ENCODE data around the gene RPN2. TPM values are rescaled to one million over a fixed set of nuclear protein-coding genes. Genes with fewer than 3 reads are reported as not detected.

RPN2 gene
- polyA plus RNA-seq, 1 experiment = 488 TPM

DNA sequence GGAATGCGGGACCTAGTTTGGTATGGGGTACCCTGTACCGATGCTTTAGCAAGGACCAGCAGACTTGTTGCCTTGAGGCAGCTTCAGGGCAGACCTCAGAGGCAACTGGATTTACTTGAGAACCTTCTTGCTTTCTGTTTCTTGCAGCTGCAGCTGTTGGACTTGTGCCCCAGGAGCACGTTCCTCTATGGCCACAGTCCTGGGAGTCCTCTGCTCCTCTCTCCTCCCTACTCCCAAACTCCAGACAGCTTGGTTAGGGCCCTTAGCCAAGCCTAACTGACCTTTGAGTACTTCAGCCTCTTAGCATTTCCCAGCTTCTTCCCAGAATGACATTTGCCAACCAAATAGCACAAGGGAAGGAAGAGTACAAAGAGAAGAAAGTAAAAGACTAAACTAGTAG is 47.8 kb downstream of the RPN2 start:
- no peaks in the 10 kb centered on the region for H3K27me3 ChIP-seq (ENCODE audit: control insufficient read depth, insufficient read depth, low read length)
- TF ChIP-seq, protein P1, sequence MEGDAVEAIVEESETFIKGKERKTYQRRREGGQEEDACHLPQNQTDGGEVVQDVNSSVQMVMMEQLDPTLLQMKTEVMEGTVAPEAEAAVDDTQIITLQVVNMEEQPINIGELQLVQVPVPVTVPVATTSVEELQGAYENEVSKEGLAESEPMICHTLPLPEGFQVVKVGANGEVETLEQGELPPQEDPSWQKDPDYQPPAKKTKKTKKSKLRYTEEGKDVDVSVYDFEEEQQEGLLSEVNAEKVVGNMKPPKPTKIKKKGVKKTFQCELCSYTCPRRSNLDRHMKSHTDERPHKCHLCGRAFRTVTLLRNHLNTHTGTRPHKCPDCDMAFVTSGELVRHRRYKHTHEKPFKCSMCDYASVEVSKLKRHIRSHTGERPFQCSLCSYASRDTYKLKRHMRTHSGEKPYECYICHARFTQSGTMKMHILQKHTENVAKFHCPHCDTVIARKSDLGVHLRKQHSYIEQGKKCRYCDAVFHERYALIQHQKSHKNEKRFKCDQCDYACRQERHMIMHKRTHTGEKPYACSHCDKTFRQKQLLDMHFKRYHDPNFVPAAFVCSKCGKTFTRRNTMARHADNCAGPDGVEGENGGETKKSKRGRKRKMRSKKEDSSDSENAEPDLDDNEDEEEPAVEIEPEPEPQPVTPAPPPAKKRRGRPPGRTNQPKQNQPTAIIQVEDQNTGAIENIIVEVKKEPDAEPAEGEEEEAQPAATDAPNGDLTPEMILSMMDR (IDR thresholded peaks at IDR 0.05; ENCODE audit: low read depth, low read length) = no peak
- no peak overlapping the region for H3K4me3 ChIP-seq (ENCODE audit: low read depth, low read length)
- ChIA-PET CTCF (no interaction called here), POLR2A (no interaction called here)
- H3K9me3 ChIP-seq (ENCODE audit: control insufficient read depth, insufficient read depth, low read length) = no peaks in the 10 kb centered on the region
- H3K27ac ChIP-seq (ENCODE audit: low read depth, low read length) = no peak overlapping the region
- no peak for DNase-seq (ENCODE audit: low read depth, low spot score)

DNA sequence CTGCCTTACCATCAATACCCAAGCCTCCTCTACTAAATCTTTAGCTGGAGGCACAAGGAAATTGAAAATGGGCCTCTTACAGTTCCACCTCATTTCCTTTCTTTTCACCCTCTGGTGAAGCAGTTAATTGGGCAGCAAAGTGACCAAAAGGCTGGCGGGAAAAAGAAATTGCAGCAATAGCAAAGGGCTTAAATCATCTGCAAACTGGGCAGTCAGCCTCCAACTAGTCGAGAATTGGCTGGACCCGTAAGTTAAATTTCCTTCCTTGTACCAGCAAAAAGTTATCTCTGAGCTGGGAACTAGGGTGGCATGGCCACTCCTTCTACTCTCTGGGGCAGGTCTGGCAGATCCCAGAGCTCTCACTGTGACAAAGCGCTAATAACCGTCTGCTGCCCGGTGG is 49.0 kb downstream of the RPN2 start:
- TF ChIP-seq, protein P1 (IDR thresholded peaks at IDR 0.05; ENCODE audit: low read depth, low read length) = no peak
- CTCF ChIA-PET = interaction anchor here (0.7 to 2.2 kb wide), 3 partner anchors 26 to 36 kb away, joined by 3 to 10 read pairs (median 3); no protein-coding TSS in a partner anchor
- no peak overlapping the region for H3K27ac ChIP-seq (ENCODE audit: low read depth, low read length)

DNA sequence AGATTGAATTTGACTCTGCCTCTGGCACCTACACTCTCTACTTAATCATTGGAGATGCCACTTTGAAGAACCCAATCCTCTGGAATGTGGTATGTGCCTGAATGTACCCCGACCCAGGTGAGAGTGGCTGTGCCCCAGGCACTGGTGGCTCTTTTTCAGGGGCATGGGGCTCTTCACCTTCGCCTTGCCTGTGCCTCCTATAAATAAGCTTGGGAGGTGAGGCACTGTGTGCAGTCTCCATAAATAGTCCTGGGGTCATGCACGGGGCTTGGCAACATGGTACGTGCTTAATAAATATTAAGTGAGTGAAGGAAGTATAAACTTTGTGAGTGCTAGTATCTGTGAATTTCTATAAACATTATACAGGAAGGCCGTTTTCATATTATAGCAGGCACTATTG is 49.5 kb downstream of the RPN2 start:
- no peak overlapping the region for H3K27ac ChIP-seq (ENCODE audit: low read depth, low read length)
- TF ChIP-seq, protein P1 (IDR thresholded peaks at IDR 0.05; ENCODE audit: low read depth, low read length) = no peak
- no peaks in the 10 kb centered on the region for H3K27me3 ChIP-seq (ENCODE audit: control insufficient read depth, insufficient read depth, low read length)
- H3K4me3 ChIP-seq (ENCODE audit: low read depth, low read length) = no peak overlapping the region
- ChIA-PET POLR2A (no interaction called here), CTCF (interaction anchor here (1.4 to 2.2 kb wide), 2 partner anchors 26 to 37 kb away, joined by 3 to 10 read pairs; no protein-coding TSS in a partner anchor)
- no peaks in the 10 kb centered on the region for H3K9me3 ChIP-seq (ENCODE audit: control insufficient read depth, insufficient read depth, low read length)
- no peak for DNase-seq (ENCODE audit: low read depth, low spot score)

More for the DNA sequence above, 49.0 kb downstream of the RPN2 start:
- no peak for DNase-seq (ENCODE audit: low read depth, low spot score)
- no peaks in the 10 kb centered on the region for H3K9me3 ChIP-seq (ENCODE audit: control insufficient read depth, insufficient read depth, low read length)
- no peak overlapping the region for H3K4me3 ChIP-seq (ENCODE audit: low read depth, low read length)
- POLR2A ChIA-PET = no interaction called here
- no peaks in the 10 kb centered on the region for H3K27me3 ChIP-seq (ENCODE audit: control insufficient read depth, insufficient read depth, low read length)

DNA sequence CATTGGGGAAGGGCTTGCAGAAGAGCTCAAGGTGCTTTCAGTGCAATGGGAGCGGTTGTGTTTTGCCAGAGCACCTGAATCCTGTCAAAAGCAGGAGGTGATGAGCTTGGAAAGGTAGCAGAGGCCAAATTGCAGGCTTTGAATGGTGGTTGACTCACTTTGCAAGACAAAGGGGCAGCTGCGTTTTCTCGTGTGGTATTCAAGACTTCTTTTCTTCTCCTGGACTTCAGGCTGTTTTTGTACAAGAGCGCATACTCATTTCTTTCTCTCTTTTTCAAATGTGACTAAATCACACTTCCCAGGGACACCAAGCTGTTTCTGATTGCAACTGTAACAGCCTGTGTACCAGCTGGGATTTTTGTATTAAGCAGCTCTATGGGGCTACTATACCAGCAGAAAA is 50.2 kb downstream of the RPN2 start:
- CTCF ChIA-PET = interaction anchor here (1.4 to 2.2 kb wide), 2 partner anchors 27 to 37 kb away, joined by 3 to 10 read pairs; no protein-coding TSS in a partner anchor
- POLR2A ChIA-PET = no interaction called here
- TF ChIP-seq, protein P1 (IDR thresholded peaks at IDR 0.05; ENCODE audit: low read depth, low read length) = no peak
- Histone ChIP-seq H3K27me3 (ENCODE audit: control insufficient read depth, insufficient read depth, low read length) (no peaks in the 10 kb centered on the region), H3K9me3 (ENCODE audit: control insufficient read depth, insufficient read depth, low read length) (no peaks in the 10 kb centered on the region), H3K4me3 (ENCODE audit: low read depth, low read length) (no peak overlapping the region), H3K27ac (ENCODE audit: low read depth, low read length) (no peak overlapping the region)
- DNase-seq (ENCODE audit: low read depth, low spot score) = no peak

DNA sequence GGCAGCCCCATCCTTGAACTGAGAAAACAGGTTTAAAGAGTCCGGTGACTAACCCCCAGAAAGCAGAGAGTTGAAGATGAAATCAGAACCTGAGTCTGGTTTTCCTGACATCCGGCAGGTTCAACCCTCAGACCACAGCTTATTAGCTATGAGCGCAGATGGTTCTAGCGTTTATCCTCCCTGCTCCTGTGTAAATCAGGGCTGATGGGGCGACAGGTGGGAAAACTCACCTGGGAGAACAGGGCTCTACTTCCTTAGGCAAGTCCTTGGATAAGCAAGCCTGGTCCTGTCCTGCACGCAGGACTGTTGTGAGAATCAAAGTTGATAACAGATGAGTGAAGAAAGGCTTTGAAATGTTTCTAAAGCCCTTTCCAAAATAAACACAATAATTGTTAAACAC is 51.1 kb downstream of the RPN2 start:
- TF ChIP-seq, protein P1 (IDR thresholded peaks at IDR 0.05; ENCODE audit: low read depth, low read length) = no peak
- Histone ChIP-seq H3K9me3 (ENCODE audit: control insufficient read depth, insufficient read depth, low read length) (no peaks in the 10 kb centered on the region), H3K27me3 (ENCODE audit: control insufficient read depth, insufficient read depth, low read length) (no peaks in the 10 kb centered on the region), H3K4me3 (ENCODE audit: low read depth, low read length) (no peak overlapping the region), H3K27ac (ENCODE audit: low read depth, low read length) (no peak overlapping the region)
- ChIA-PET POLR2A (no interaction called here), CTCF (interaction anchor here (2.2 kb wide), 1 partner anchor 38 kb away, joined by 10 read pairs; no protein-coding TSS in a partner anchor)
- no peak for DNase-seq (ENCODE audit: low read depth, low spot score)

Data from AG04450 (cell line).